Stimulated activated CD8-positive, alpha-beta memory T cell treated with anti-CD3 and anti-CD28 coated beads, Interleukin-12 subunit alpha, Interleukin-12 subunit beta, amount 100 ng/mL, for 24 hours (primary cell): Measurements from ENCODE around the gene RING1.

ENCODE experiments used
- DNase-seq: peaks from one replicate; pipeline ENCODE4 v3.0.0-alpha.2; 2020; ENCODE audit errors: extremely low read depth

RING1 gene

DNA sequence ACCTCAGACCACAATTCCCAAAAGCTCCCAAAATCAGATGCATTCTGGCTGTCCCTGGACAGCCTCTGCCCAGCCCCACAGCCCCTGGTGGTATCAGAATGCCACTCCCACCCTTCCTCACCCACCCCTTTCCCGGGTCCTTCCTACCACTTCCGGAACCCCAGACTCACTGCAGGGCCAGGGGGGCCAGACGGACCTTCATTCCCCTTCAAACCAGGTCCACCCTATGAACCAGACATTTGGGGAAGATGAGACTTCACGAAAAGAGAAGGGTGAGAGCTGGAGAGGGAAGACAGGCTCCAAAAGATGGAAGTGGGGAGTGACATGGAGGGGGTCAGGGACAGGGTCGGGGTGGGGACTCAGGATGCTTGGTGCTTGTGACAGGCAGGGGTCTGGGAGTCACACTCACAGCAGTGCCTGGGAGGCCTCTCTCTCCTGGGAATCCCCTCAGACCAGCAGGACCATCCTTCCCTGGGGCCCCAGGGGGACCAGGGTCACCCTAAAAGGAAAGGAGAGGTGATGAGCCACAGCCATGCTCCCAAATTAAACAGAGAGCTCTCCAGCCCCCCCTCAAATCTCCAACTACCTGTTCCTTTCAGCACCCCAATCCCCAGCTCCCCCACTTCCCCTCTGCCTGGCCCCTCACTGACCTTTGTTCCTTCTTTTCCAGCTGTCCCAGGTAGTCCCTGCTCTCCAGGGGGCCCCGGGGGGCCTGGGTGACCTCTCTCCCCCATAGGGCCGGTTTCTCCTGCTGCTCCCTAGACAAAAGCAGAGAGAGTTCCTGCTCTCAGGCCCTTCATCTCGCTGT, 36.2 kb upstream of the RING1 start:
- no peak for DNase-seq

DNA sequence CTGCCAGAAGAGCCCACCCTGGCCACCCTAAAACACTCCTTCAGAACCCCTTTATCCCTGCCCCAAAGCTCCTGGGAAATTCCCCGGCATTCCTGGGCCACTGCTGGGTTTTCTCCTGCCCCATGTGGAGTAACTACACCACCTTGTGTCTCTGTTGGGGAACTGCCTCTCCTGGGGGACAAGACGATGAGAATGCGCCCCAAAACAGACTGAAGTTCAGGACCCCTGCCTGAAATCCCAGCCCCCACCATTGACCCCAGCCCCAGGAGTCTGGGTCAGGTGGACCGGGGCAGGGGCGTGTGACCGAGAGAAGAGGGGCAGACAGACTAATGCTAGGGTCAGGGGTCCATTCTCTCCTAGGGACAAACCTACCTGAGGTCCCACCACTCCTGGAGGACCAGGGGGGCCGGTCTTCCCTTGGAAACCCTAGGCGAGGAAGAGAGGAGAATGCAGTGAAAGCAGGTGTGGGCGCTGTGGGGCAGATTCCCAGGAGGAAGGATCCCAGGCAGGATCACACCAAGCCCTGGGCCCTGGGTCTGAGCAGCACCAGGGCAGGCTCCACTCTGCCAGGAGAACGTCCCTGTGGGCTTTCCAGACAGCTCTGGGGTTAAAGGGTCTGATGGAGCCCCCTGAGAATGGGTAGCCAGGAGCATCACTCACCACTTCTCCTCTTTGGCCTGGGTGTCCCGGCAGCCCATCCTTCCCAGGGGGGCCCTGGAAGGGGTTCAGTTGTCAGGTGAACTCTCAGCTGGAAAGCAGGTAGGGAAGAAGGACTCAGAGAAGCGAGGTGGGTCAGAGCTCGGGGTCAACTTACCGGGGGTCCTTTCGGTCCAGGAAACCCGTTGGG, 35.4 kb upstream of the RING1 start:
- DNase-seq = no peak

DNA sequence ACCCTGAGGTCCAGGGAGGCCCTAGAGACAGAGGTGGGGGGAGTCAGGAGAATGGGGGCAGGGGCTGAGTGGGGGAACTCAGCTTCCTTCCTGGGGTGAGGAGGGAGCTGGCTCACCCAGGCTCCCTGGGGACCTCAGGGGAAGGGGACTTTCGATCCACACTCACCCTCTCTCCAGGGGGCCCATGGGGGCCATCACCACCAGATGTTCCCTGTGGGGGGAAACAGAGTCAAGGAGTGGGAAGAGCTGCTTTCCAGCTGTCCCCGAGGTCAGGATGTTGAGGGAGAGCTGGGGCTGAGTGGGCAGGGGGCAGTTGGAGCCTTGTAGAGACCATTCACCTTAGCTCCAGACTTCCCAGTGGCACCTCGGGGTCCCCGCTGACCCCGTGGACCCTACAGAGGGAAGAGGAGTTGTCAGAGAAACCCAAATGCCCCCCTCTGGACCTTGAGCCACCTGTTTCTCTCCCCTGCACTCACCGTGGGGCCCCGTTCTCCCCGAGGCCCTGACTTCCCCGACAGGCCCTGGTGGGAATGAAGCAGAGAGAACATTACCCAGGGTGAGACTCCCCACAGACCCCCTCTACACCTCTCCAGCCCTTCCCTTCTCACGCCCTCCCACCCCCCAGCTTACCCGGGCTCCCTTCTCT, 34.6 kb upstream of the RING1 start:
- DNase-seq = no peak

DNA sequence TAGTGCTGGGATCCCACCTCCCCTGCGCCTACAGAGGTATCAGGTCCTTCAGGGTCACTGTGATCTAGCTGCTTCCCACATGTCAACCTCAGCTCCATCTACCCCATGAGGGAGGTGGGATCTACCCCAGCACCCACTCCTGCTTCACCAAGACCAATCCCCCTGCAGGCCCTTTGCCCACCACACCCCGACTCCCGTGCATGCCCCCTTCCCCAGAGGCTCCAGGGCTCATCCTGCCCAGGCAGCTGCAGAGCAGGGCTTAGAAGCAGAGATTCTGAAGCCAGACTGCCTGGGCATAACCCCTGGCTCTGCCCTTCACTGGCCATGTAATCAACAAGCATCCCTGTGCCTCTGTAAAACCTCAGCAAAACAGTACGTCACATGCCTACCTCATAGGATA, 33.5 kb upstream of the RING1 start:
- DNase-seq = no peak

DNA sequence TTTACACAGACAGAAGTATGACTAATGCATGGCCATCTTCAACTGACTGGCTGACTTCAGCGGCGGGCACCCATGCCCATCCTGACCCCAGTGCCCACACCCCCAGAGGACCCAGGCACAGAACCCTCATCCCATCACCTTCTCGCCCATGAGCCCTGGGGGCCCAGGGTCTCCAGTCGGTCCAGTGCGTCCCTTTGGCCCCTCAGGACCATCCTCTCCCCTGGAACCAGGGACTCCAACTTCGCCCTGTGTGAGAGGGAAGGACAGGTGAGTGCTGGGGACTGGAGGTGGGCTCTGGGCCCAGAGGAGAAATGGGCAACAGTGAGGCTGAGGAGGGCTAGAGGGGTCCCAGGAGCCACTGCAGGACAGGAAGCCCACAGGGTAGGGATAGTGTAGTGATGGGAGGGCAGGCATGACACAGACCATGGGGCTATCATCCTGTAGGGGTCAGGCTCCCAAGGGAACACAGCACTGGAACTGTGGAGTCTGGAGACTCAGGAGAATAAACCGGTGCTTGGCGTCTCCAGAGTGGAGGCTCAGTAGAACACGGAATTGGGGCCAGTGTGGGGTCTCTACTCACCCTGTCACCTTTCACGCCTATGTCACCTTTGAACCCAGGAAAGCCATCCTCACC, 32.7 kb upstream of the RING1 start:
- no peak for DNase-seq

DNA sequence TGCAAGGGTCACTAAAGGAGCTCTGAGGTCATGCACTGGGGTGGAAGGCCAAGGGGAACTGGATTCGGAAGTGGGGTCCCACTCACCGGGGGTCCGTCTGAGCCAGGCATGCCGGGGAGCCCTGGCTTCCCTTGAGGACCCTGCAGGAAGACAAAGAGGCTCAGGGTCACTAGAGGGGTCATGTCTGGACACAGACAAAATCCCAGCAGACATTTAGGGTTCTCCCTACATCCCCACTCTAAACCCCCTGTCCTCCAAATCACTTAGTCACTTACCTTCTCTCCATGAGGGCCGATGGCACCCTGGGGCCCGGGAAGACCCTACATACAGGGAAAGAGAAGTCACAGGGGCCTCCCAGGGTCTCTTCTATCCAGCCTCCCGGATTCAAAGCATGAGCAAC, 31.4 kb upstream of the RING1 start:
- DNase-seq = no peak

DNA sequence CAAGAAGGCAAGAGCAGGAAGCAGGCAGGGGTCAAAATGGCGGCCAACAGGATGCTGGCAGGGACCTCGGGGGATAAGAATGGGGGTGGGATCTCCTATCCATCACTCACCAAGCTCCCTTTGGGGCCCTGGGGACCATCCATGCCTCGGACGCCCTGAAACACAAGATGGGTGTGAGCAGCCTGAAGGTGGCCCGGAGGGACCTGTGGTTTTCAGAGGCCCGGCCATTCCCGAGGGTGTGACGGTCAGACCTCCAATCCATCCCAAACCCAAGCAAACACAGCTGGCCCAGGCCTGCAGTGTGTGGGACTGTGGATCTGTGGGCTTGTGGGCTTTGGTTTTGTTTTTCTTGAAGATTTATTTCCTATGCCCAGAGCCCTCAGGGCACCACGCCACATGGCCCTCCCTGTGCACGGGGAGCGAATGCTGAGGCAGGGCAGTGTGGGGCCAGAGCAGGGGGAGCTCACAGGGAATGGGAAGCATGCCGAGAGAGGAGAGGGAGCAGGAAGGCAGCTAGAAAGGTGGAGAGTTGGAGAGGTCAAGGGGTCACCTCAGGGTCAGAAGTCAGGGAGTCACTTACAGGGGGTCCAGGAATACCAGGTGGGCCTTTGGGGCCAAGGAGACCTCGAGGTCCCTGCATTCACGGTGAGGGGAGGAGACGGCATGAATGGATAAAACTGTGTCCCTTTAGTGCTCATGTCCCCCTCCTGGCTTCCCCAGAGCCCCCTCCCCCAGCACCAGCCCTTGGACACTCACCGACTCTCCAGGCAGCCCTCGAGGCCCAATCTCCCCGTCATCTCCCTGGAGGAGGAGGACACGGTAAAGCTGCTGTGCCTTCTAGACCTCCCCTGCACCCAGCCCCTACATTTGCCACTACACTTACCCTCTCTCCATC, 30.5 kb upstream of the RING1 start:
- DNase-seq = no peak

DNA sequence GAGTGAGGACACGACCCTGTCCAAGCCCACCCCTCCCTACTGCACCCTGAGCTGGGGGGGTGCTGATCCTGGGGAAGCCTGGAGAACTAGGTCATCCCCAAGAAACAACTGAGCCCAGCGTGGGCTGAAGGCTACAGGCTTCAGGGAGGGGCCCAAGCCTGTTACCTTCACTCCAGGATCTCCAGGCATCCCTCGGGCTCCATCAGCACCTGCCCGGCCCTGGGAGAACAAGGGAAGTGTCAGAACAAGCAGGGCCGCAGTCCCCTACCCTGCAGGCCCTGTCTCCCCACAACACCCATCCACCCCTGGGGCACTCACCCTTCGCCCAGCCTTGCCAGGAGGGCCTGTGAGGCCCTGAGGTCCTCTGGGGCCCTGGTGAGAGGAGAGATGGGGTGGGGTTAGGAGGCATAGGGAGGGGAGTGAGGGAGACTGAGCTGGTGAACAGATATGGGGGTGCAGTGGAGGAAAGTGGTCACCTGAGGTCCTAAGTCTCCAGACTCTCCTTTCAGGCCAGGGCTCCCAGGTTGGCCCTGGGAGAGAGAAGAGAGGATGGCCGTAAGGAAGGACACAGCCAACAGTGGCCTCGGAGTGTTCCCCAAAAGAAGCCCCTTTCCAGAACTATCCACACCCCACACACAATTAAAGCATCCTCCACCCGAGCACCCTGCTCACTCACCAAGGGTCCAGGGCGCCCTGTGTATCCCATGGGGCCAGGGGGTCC, 29.4 kb upstream of the RING1 start:
- no peak for DNase-seq

DNA sequence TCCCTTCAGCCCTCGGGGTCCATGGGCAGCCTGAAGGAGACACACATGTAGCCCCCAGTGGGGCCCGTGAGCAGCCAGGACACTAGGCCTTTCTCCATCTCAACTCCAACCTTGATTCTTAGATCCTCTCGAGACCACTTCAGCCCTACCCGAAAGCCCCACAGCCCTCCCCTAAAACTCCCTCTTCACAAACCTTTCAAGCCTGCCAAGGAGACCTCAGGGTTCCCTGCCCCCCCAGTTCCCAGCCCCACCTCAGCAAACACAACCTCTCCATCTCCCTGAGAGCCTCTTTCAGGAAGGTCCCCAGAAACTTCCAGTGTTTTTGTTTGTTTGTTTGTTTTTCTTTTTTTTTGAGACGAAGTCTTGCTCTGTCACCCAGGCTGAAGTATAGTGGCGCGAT, 27.2 kb upstream of the RING1 start:
- no peak for DNase-seq

DNA sequence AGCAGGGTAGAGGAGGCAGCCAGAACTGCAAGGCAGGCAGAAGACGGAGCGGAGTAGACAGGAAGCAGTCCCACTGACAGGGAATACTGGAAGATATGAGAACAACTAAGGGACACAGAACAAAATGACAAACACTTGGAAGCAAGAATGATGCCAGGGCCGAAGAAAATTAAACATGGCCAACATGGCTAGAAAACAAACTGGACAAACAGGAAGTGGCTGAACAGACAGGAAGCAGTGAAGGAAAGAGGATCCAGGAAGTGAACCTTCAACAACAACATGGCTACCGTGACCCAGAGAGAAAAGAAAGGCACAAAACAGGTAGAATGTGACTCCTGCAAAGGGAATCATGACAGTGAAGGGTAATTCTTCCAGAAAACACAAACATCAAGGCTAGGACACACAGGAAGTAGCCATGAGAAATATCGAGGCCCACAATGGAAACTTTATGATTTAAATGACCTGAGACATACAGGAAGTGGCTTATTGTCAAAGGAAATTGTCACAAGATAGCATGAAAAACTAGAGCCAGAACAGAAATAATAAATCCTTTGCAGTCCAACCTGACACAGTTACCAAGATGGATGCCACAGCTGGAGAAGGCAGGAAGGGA, 25.1 kb upstream of the RING1 start:
- no peak for DNase-seq

DNA sequence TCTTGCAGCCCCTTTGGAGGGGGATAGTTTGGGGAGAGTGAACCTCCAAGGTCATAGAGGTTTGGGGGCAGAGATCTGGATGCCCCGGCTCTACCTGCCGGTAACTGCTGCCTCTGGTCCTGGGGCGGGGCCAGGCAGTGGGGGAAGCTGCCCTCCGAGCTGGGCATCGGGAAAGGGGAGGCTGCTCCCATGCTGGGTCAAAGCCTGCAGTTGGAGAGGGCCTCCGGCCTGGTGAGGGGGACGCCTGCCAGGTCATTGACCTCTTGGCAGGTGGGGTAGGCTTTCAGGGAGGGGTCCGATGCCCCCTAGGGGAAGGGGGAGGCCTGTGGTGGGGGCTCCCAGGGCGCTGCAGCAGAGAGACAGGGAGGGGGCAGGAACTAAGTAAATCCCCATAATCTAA, 23.1 kb upstream of the RING1 start:
- no peak for DNase-seq

DNA sequence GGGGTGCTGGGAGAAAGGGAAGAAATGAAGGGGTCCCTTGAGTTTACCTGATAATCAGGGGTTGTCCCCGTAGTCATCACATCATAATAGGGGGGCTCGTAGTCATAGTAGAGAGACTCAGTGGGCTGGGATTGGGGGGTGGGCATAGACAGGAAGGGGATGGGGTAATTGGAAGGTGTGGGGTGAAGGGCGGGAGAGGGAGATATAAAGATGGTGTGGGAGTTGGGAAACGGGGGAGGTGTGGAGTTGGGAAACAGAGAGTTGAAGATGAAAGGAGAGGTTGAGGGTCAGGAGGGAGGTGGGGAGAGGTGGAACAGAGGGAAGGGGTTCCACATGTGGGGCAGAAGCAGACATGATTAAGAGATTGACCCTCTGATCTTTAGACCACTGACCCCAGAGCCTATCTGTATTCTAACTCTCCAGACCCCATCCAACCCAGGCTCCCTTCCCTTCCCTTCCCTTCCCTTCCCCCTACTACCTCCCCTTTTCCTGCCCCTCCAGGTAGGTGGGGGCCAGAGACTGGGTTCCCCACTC, 22.6 kb upstream of the RING1 start:
- DNase-seq = no peak

DNA sequence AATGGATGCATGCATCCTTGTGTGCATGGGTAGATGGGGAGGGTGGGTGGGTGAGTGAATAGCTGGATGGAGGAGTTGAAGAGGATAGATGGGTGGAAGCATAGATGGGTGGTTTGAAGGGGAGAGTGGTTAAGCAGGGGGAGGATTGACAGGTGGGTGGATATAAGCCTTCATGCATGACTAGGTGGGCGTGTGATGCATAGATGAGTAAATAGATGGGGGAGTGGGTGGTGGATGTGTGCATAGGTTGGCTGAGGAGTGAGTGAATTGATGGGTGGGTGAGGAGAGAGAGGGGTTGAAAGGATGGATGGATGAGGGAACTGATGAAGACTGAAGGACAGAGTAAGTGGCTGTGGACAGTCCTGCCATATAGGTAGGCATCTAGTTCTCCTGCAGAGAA, 20.5 kb upstream of the RING1 start:
- DNase-seq = no peak

DNA sequence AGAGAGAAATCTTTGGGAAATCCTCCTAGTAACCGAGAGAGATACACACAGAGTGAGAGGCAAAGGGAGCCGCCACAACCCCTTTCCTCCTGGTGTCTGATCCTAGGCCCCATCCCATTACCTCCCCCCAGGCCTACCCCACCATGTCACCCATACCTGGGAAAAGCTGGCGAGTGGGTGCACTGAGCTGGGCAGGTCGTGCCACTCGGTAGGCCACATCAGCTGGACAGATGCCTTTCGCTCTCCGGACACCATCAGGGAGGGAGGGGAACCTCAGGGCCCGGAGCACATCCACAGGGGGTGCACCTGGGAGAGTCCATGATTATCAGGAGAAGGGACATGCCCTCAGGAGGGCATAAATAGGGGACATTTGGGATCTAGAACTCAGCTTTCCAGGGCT, 19.1 kb upstream of the RING1 start:
- DNase-seq = no peak

DNA sequence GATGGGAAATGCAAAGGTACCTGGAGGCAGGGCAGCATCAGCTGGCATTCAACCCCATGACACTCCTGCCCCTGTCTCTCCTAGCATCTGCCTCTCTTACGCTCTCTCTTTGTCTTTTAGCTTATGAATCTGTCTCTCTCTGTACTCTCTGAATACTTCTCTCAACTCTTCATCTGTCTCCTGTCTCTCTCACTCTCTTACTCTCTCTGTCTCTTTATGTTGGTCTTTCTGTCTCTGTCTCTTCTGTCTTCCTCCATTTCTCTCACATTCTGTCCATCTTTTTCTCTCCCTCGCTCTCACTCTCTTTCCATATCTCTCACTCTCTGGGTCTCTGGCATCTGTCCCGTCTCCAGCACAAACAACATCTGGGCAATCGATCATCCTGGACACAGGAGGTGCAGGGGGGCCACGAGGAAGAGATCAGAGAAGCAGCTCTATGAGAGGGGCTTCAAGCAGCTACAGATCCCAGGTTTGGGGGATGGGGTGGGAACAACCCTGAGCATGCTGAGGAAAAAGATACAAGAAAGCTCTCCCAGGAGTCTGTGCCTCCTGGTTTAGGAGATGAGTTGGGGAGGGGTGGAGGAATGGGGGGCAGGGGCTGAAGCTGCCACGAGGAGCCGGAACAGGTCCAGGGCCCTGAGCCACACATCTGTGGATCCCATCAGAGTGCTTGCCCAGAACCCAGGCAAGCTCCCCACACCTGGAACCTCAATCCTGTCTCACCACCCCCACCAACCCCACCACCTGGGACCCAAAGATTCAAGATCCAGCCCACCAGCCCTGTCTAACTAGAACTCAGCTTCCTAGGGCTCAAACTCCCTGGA, 18.5 kb upstream of the RING1 start:
- DNase-seq = no peak

DNA sequence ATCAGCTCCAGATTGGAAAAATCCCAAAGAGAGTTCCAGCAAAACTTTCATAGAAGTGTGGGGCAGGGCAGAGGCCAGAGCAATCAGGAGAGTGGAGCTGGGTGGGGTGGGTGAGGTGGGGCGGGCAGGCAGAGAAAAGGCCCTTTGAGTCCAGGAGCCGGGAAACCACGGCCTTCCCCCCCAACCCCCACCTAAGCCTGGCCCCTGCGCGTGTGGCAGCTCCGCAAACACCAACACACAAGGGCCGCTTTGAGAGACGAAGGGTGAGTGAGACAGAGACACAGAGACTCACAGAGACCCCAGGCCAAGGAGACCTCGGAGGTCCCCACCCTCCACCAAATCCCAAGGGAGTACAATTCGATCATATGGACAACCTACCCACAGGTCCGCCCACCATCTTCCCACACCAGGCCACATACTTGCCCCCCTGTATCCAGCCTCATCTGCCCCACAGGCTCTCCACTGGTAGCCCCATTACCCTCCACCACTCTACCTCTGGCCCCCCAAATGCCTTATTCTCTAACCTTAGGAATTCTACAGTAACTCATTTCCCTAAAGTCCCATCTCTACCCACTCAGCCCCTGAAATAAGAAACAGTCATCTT, 17.7 kb upstream of the RING1 start:
- no peak for DNase-seq

DNA sequence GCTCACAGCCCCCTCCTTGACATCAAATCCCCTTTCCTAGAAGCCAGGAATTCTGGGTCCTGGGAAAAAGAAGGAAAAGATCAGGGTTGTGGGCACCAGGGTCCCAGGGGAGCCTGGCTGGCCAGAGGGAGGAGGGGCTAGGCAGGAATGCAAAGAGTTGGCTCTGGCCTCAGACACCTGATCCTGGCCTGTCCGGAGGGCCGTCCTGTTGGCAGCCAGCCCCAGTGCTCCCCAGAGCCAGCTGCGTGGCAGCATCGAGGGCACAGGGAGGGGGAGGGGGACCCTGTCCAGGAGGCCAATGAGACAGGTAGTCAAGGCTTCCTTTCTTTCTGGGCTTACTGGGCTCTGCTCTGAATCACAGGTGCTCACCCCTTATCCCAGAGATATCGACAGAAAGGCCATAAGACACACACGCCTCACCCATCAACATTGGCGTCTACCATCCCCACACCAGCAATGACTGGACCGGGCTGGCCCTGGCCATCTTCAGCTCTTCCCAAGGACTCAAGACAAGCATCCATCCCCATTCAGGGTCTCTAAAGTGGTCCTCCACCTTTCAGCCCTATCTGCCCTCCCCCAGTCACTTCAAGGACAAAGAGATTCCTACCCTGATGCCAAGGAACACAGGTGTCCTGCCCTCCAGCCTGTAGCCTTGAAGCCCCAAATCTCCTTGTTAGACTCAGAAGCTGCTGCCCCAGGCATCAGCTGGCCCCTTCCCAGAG, 16.8 kb upstream of the RING1 start:
- no peak for DNase-seq

DNA sequence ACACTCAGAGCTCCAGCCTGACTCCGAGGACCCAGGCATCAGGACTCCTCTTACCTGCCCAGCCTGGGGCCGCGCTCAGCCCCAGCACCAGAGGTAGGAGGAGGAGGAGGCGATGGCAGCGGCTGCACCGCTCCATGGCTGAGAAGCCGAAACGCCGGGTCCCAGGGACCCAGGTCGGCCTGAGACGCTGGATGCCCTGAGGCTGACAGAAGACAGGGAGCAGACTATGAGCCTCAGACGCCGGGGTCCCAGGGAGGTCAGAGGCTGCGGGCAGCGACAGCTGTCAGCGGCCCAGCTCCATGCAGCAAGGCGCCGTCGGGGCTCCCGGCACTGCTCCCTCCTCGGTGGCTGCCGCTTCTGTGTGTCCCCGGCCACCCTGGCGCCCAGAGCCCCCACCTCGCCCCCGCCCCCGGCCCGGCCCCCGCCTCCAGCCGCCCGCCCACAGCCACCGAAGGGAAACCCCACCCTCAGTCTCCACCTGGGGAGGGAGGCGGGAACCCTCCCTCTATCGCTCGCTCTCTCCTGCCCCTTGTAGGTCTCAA, 16.1 kb upstream of the RING1 start, which contains the start of gene COL11A2:
Gene COL11A2, minus strand, starts transcription at position 363 of the 542 bp plus-strand sequence. Its CDS starts 227 bp downstream, at position 136.
- DNase-seq = no peak
